Astrocyte of the hippocampus (primary cell): Measurements from ENCODE around the gene ORM1.
"Not testable (repeated sequence)": the region's sequence is repeated elsewhere in the genome, so short reads cannot be mapped to it uniquely, and the experiment has no call there.

Source experiments
- DNase-seq: peaks from one replicate; pipeline ENCODE4 v3.0.0; 2011; ENCODE audit warnings: low read depth, low spot score

The ORM1 gene

GRCh38 chr9:114324965-114325364 lies 2.1 kb downstream of the ORM1 start:
- DNase-seq = not testable (repeated sequence)

GRCh38 chr9:114325684-114326254 lies 2.9 kb downstream of the ORM1 start:
- DNase-seq = not testable (repeated sequence)

GRCh38 chr9:114327749-114328148 lies 4.9 kb downstream of the ORM1 start:
- no peak for DNase-seq

GRCh38 chr9:114328357-114328820 lies 5.5 kb downstream of the ORM1 start:
- not testable (repeated sequence) for DNase-seq

GRCh38 chr9:114328937-114329624 lies 6.2 kb downstream of the ORM1 start:
- DNase-seq = not testable (repeated sequence)

GRCh38 chr9:114329625-114330022 lies 6.7 kb downstream of the ORM1 start, which contains the start of gene ORM2:
Gene ORM2, plus strand, starts transcription at chr9:114329869. Its CDS starts 36 bp downstream, at chr9:114329905.
- DNase-seq = not testable (repeated sequence)

- no peak for DNase-seq
Observed at GRCh38 chr9:114330636-114331035, 7.7 kb downstream of the ORM1 start.

GRCh38 chr9:114331229-114332195 lies 8.6 kb downstream of the ORM1 start:
- DNase-seq = not testable (repeated sequence)

GRCh38 chr9:114332474-114333040 lies 9.7 kb downstream of the ORM1 start:
- DNase-seq = not testable (repeated sequence)

GRCh38 chr9:114333718-114334117 lies 10.8 kb downstream of the ORM1 start:
- not testable (repeated sequence) for DNase-seq

GRCh38 chr9:114334490-114334889 lies 11.6 kb downstream of the ORM1 start:
- DNase-seq = no peak

- no peak for DNase-seq
Observed at GRCh38 chr9:114335745-114336144, 12.8 kb downstream of the ORM1 start.

GRCh38 chr9:114336157-114336556 lies 13.3 kb downstream of the ORM1 start:
- DNase-seq = no peak

GRCh38 chr9:114336699-114337395 lies 13.9 kb downstream of the ORM1 start:
- DNase-seq = no peak

- DNase-seq = no peak
Observed at GRCh38 chr9:114338187-114338586, 15.3 kb downstream of the ORM1 start.

- DNase-seq = peak; percentile 70
Observed at GRCh38 chr9:114339130-114339908, 16.4 kb downstream of the ORM1 start.

- DNase-seq = no peak
Observed at GRCh38 chr9:114341152-114341830, 18.4 kb downstream of the ORM1 start.

- DNase-seq = no peak
Observed at GRCh38 chr9:114341991-114342390, 19.1 kb downstream of the ORM1 start.

GRCh38 chr9:114342755-114343440 lies 20.0 kb downstream of the ORM1 start:
- DNase-seq = no peak
